OCI-LY7 (cell line): ENCODE measurements around the gene TIPIN.

Source experiments
- CTCF ChIP-seq: fragments of 200-600 bp; sonication (generic); conservative IDR thresholded peaks from 2 replicates; pipeline ENCODE4 v1.5.1; 2014; ENCODE audit warnings: mild to moderate bottlenecking, antibody characterized with exemption, low read length, moderate library complexity, mixed read lengths
- EZH2phosphoT487 ChIP-seq: fragments of 200-600 bp; sonication (generic); IDR thresholded peaks from 2 replicates; pipeline ENCODE4 v1.6.1; 2018; ENCODE audit warnings: low read depth, borderline replicate concordance, mild to moderate bottlenecking, mixed run types, antibody characterized with exemption, low read length, moderate library complexity, mixed read lengths

GRCh38 chr15:66369773-66370651, 13.5 kb upstream of the TIPIN start:
- TF ChIP-seq EZH2phosphoT487 (no peak), CTCF (no peak)
